Loucy (cell line): ENCODE data around the gene RGMA.

ENCODE experiments used
- H2AFZ ChIP-seq: fragments of 200-600 bp; sonication (generic); 2 replicates; pipeline ENCODE4 v1.6.0; 2016; ENCODE audit warnings: antibody characterized with exemption, mild to moderate bottlenecking, low read length, moderate library complexity
- H3F3A ChIP-seq: fragments of 200-600 bp; 2 replicates; pipeline ENCODE4 v1.6.0; 2016; ENCODE audit warnings: antibody characterized with exemption, low read depth, mild to moderate bottlenecking
- H3K27me3 ChIP-seq: fragments of 200-600 bp; sonication (generic); 2 replicates; pipeline ENCODE4 v1.6.1; 2014; ENCODE audit warnings: low read length, mild to moderate bottlenecking; ENCODE audit not compliant: insufficient read depth, poor library complexity, severe bottlenecking
- H3K36me3 ChIP-seq: fragments of 200-600 bp; sonication (generic); 2 replicates; pipeline ENCODE4 v1.6.1; 2016; ENCODE audit warnings: low read length; ENCODE audit not compliant: insufficient read depth
- H3K4me1 ChIP-seq: fragments of 200-600 bp; sonication (generic); 2 replicates; pipeline ENCODE4 v1.5.1; 2014; ENCODE audit warnings: low read length, mild to moderate bottlenecking; ENCODE audit not compliant: insufficient read depth, poor library complexity, severe bottlenecking
- H3K4me2 ChIP-seq: fragments of 200-600 bp; sonication (generic); 2 replicates; pipeline ENCODE4 v1.6.0; 2014; ENCODE audit warnings: antibody characterized with exemption, low read length, low read depth, mild to moderate bottlenecking; ENCODE audit not compliant: poor library complexity, severe bottlenecking
- H3K4me3 ChIP-seq: fragments of 200-600 bp; sonication (generic); 2 replicates; pipeline ENCODE4 v1.5.1; 2014; ENCODE audit warnings: low read length, mild to moderate bottlenecking, mixed read lengths; ENCODE audit not compliant: poor library complexity, severe bottlenecking
- H3K79me2 ChIP-seq: fragments of 200-600 bp; sonication (generic); 2 replicates; pipeline ENCODE4 v1.6.1; 2014; ENCODE audit warnings: low read length; ENCODE audit not compliant: insufficient read depth
- H3K9ac ChIP-seq: fragments of 200-600 bp; sonication (generic); 2 replicates; pipeline ENCODE4 v1.6.0; 2014; ENCODE audit warnings: mild to moderate bottlenecking, low read depth, low read length, moderate library complexity; ENCODE audit not compliant: poor library complexity, severe bottlenecking
- H3K9me2 ChIP-seq: fragments of 200-600 bp; sonication (generic); replicated peaks from 2 replicates; pipeline ENCODE4 v1.6.1; 2016; ENCODE audit warnings: low read depth, low read length, mixed read lengths
- H3K9me3 ChIP-seq: fragments of 200-600 bp; sonication (generic); 2 replicates; pipeline ENCODE4 v1.6.1; 2014; ENCODE audit warnings: mild to moderate bottlenecking, antibody characterized with exemption, low read length, low read depth; ENCODE audit not compliant: insufficient read depth
- H4K20me1 ChIP-seq: fragments of 200-600 bp; sonication (generic); 2 replicates; pipeline ENCODE4 v1.6.0; 2014; ENCODE audit warnings: antibody characterized with exemption, low read length, mild to moderate bottlenecking; ENCODE audit not compliant: insufficient read depth, poor library complexity, severe bottlenecking
- CTCF ChIP-seq: fragments of 200-600 bp; sonication (generic); conservative IDR thresholded peaks from 2 replicates; pipeline ENCODE4 v1.5.1; 2014; ENCODE audit warnings: mild to moderate bottlenecking, antibody characterized with exemption, low read length
- EZH2phosphoT487 ChIP-seq: fragments of 200-600 bp; IDR thresholded peaks from 2 replicates; pipeline ENCODE4 v1.6.1; 2018; ENCODE audit warnings: antibody characterized with exemption, mild to moderate bottlenecking, moderate library complexity, borderline replicate concordance

RGMA gene

GRCh38 chr15:93044301-93045190 lies 44.5 kb downstream of the RGMA start:
- H3K79me2 ChIP-seq = no peaks in the 10 kb centered on the region
- TF ChIP-seq EZH2phosphoT487 (no peak), CTCF (no peak)
- no peak overlapping the region for H3K4me3 ChIP-seq
- no peak overlapping the region for H3K4me2 ChIP-seq
- H3K9ac ChIP-seq = no peak overlapping the region
- no peaks in the 10 kb centered on the region for H4K20me1 ChIP-seq
- H3K9me2 ChIP-seq = no peaks in the 10 kb centered on the region
- no peak overlapping the region for H2AFZ ChIP-seq
- no peaks in the 10 kb centered on the region for H3K36me3 ChIP-seq
- H3K27me3 ChIP-seq = no peaks in the 10 kb centered on the region
- no peaks in the 10 kb centered on the region for H3F3A ChIP-seq
- H3K9me3 ChIP-seq = peaks cover 5% of the 10 kb centered on the region; the same call in 1 of the 2 replicates
- peaks cover 20% of the 10 kb centered on the region for H3K4me1 ChIP-seq

GRCh38 chr15:93043621-93044300 lies 45.2 kb downstream of the RGMA start:
- Histone ChIP-seq H3K9ac (no peak overlapping the region), H4K20me1 (no peaks in the 10 kb centered on the region), H3K4me2 (no peak overlapping the region), H3F3A (no peaks in the 10 kb centered on the region), H3K79me2 (no peaks in the 10 kb centered on the region), H3K4me3 (no peak overlapping the region), H3K36me3 (no peaks in the 10 kb centered on the region), H3K27me3 (no peaks in the 10 kb centered on the region), H2AFZ (no peak overlapping the region), H3K9me3 (peaks cover 5% of the 10 kb centered on the region; the same call in 1 of the 2 replicates), H3K9me2 (no peaks in the 10 kb centered on the region), H3K4me1 (peaks cover 16% of the 10 kb centered on the region)
- TF ChIP-seq EZH2phosphoT487 = no peak
- no peak for TF ChIP-seq CTCF

- Histone ChIP-seq H4K20me1 (no peaks in the 10 kb centered on the region), H3K9me2 (no peaks in the 10 kb centered on the region), H2AFZ (no peak overlapping the region), H3K36me3 (no peaks in the 10 kb centered on the region), H3K4me3 (no peak overlapping the region), H3K4me1 (peaks cover 7% of the 10 kb centered on the region), H3F3A (no peaks in the 10 kb centered on the region), H3K27me3 (no peaks in the 10 kb centered on the region), H3K9me3 (peaks cover 5% of the 10 kb centered on the region; the same call in 1 of the 2 replicates), H3K79me2 (no peaks in the 10 kb centered on the region), H3K4me2 (no peak overlapping the region), H3K9ac (no peak overlapping the region)
- TF ChIP-seq CTCF (no peak), EZH2phosphoT487 (no peak)
These were observed 46.2 kb downstream of the RGMA start for GRCh38 chr15:93042691-93043378.
